Cortex of kidney (tissue), 1 donor: ENCODE measurements around the gene TNFAIP1.
"Not testable (repeated sequence)": the region's sequence is repeated elsewhere in the genome, so short reads cannot be mapped to it uniquely, and the experiment has no call there.

Experiments
- DNase-seq: peaks from one replicate; lab custom pipeline; 2025; lab: John Stamatoyannopoulos, UW

Gene TNFAIP1

GRCh38 chr17:28324781-28325180 is 10.8 kb upstream of the TNFAIP1 start:
- DNase-seq, result no peak

GRCh38 chr17:28325211-28325610 is 10.3 kb upstream of the TNFAIP1 start:
- DNase-seq, result no peak

GRCh38 chr17:28326114-28326513 is 9.4 kb upstream of the TNFAIP1 start:
- no peak for DNase-seq

GRCh38 chr17:28327031-28327607 is 8.4 kb upstream of the TNFAIP1 start:
- DNase-seq, result no peak

GRCh38 chr17:28327709-28328108 is 7.9 kb upstream of the TNFAIP1 start:
- DNase-seq, result no peak

- no peak for DNase-seq
Measured at GRCh38 chr17:28328325-28328724, 7.2 kb upstream of the TNFAIP1 start.

GRCh38 chr17:28330671-28331070 is 4.9 kb upstream of the TNFAIP1 start:
- DNase-seq, result no peak

- DNase-seq, result no peak
Measured at GRCh38 chr17:28331891-28332420, 3.6 kb upstream of the TNFAIP1 start.

- no peak for DNase-seq
Measured at GRCh38 chr17:28333083-28333746, 2.3 kb upstream of the TNFAIP1 start.

GRCh38 chr17:28334171-28334570 is 1.4 kb upstream of the TNFAIP1 start:
- no peak for DNase-seq

GRCh38 chr17:28334666-28335200 is 828 bp upstream of the TNFAIP1 start:
- DNase-seq, result no peak

GRCh38 chr17:28335959-28336871 is 654 bp downstream of the TNFAIP1 start:
- no peak for DNase-seq

GRCh38 chr17:28338056-28338768 is 2.7 kb downstream of the TNFAIP1 start:
- no peak for DNase-seq

GRCh38 chr17:28338769-28339212 is 3.2 kb downstream of the TNFAIP1 start:
- not testable (repeated sequence) for DNase-seq

- no peak for DNase-seq
Measured at GRCh38 chr17:28339431-28339830, 3.9 kb downstream of the TNFAIP1 start.

GRCh38 chr17:28340374-28340773 is 4.8 kb downstream of the TNFAIP1 start:
- DNase-seq, result no peak

- no peak for DNase-seq
Measured at GRCh38 chr17:28341516-28341915, 6.0 kb downstream of the TNFAIP1 start.

- no peak for DNase-seq
Measured at GRCh38 chr17:28342313-28342712, 6.8 kb downstream of the TNFAIP1 start.

- no peak for DNase-seq
Measured at GRCh38 chr17:28343491-28343932, 8.0 kb downstream of the TNFAIP1 start.

- no peak for DNase-seq
Measured at GRCh38 chr17:28344011-28344410, 8.4 kb downstream of the TNFAIP1 start.

GRCh38 chr17:28344435-28344901 is 8.9 kb downstream of the TNFAIP1 start:
- DNase-seq, result no peak
